ENCODE data around the gene IMMP1L. TPM values are rescaled to one million over a fixed set of nuclear protein-coding genes. Genes with fewer than 3 reads are reported as not detected.

The IMMP1L gene
- total RNA-seq, 1 experiment from 2014 or later, result 38.5 TPM

DNA sequence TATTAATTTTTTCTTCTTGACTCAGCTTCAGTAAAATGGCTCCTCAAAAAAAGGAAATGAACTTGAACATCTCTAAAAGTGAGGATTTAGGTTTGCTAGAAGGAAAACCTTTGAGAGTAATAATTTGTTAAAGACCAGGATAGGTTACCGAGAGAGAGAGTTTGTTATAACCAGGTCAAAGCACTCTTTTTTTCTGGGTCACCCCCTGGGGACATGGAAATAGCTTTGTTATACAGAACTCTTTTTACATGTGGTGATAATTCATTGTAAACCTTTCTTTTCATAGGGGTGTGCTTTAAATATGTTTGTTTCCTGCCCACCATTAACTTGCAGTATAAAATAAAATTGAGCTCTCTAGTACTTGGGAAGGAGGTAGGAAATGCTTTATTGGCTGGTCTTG lies 92.1 kb downstream of the IMMP1L start:
- no peak overlapping the region for H2AFZ ChIP-seq (ENCODE audit: low read depth, low read length, poor library complexity, severe bottlenecking)
- ATAC-seq, result no peak
- H3K4me2 ChIP-seq (ENCODE audit: low read length), result no peak overlapping the region
- no peaks in the 10 kb centered on the region for H4K20me1 ChIP-seq (ENCODE audit: insufficient read depth)
- TF ChIP-seq SIN3A (IDR thresholded peaks at IDR 0.05; ENCODE audit: low read depth) (no peak), EGR1 (IDR thresholded peaks at IDR 0.05; ENCODE audit: low read depth) (no peak), YY1 (IDR thresholded peaks at IDR 0.05; ENCODE audit: extremely low read depth, insufficient replicate concordance, low read depth, low read length) (no peak), RAD21 (IDR thresholded peaks at IDR 0.05; ENCODE audit: low read depth) (no peak), CEBPB (IDR thresholded peaks at IDR 0.05; ENCODE audit: low read depth) (no peak), TCF7L2 (IDR thresholded peaks at IDR 0.05; ENCODE audit: borderline replicate concordance, extremely low read depth, insufficient read depth, insufficient read length) (no peak), ZFX (IDR thresholded peaks at IDR 0.05) (no peak)
- no peak overlapping the region for H3K9ac ChIP-seq (ENCODE audit: low read length)
- ChIA-PET CTCF (interaction anchor here (0.6 kb wide), 1 partner anchor 210 kb away, joined by 3 read pairs; no protein-coding TSS in a partner anchor), RAD21 (ENCODE audit: low non-redundant PET in 1 of 2, low total read pairs in 2 of 2, uncharacterized antibody in 2 of 2, unreplicated experiment in 2 of 2) (no interaction called here), POLR2A (no interaction called here)
- no peaks in the 10 kb centered on the region for H3K36me3 ChIP-seq (ENCODE audit: control insufficient read depth in 1 of 2, insufficient read depth in 2 of 2, low read length in 2 of 2)
- no peaks in the 10 kb centered on the region for H3K4me1 ChIP-seq (ENCODE audit: control insufficient read depth in 1 of 2, insufficient read depth in 2 of 2, low read length in 2 of 2)
- H3K27me3 ChIP-seq (ENCODE audit: insufficient read depth, low read length), result no peaks in the 10 kb centered on the region
- H3K27ac ChIP-seq (ENCODE audit: low read depth, low read length), result no peak overlapping the region
- no peaks in the 10 kb centered on the region for H3K9me3 ChIP-seq (ENCODE audit: control insufficient read depth in 1 of 2, insufficient read depth in 1 of 2, low read depth in 1 of 2, low read length in 2 of 2)
- no peaks in the 10 kb centered on the region for H3K9me2 ChIP-seq (ENCODE audit: insufficient read depth)
- no peak for DNase-seq (ENCODE audit: low read depth, low spot score)
- intact Hi-C loops (cut with micrococcal nuclease), result loop anchor here (10.0 kb wide), 1 partner anchor 57 kb away; no protein-coding TSS in a partner anchor
- H3K79me2 ChIP-seq (ENCODE audit: insufficient read depth, low read length), result no peaks in the 10 kb centered on the region
- H3K4me3 ChIP-seq (replicated peaks in 1 of 2; ENCODE audit: low read depth in 1 of 2, low read length in 2 of 2), result no peak overlapping the region
- no TSS peak for BruUV-seq (replicated peaks)

DNA sequence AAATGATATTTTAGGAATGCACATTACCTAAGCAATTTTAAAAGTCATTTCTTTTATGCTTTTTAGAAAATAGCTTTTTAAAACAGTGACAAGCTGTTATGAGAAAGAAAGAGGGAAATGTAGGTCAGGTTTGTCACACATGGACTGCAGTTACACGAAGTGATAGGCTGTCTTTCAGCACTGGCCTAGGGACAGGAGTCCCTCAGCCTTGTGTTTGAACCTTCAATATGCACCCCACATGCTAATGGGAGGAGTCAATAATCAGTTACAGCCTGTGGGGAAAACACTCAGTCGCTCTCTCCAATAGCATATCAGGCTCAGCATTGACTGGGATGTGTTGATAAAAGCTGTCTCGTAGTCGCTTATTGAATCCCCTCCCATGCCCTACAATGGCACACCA lies 94.0 kb downstream of the IMMP1L start:
- intact Hi-C loops (cut with micrococcal nuclease), result loop anchor here (10.0 kb wide), 1 partner anchor 59 kb away; no protein-coding TSS in a partner anchor
- Histone ChIP-seq H3K4me3 (replicated peaks in 1 of 2; ENCODE audit: low read depth in 1 of 2, low read length in 2 of 2) (no peak overlapping the region), H3K9me3 (ENCODE audit: control insufficient read depth in 1 of 2, insufficient read depth in 1 of 2, low read depth in 1 of 2, low read length in 2 of 2) (no peaks in the 10 kb centered on the region), H3K4me1 (ENCODE audit: control insufficient read depth in 1 of 2, insufficient read depth in 2 of 2, low read length in 2 of 2) (no peaks in the 10 kb centered on the region), H3K27me3 (ENCODE audit: insufficient read depth, low read length) (no peaks in the 10 kb centered on the region), H2AFZ (ENCODE audit: low read depth, low read length, poor library complexity, severe bottlenecking) (no peak overlapping the region), H3K36me3 (ENCODE audit: control insufficient read depth in 1 of 2, insufficient read depth in 2 of 2, low read length in 2 of 2) (no peaks in the 10 kb centered on the region), H3K4me2 (ENCODE audit: low read length) (no peak overlapping the region), H3K79me2 (ENCODE audit: insufficient read depth, low read length) (no peaks in the 10 kb centered on the region), H3K9me2 (ENCODE audit: insufficient read depth) (no peaks in the 10 kb centered on the region), H3K27ac (ENCODE audit: low read depth, low read length) (no peak overlapping the region), H3K9ac (ENCODE audit: low read length) (no peak overlapping the region), H4K20me1 (ENCODE audit: insufficient read depth) (no peaks in the 10 kb centered on the region)
- TF ChIP-seq EZH2phosphoT487 (IDR thresholded peaks at IDR 0.05; ENCODE audit: borderline replicate concordance) (no peak), ZNF274 (IDR thresholded peaks at IDR 0.05; ENCODE audit: low read depth, low read length) (no peak), ZFX (IDR thresholded peaks at IDR 0.05) (no peak), YY1 (IDR thresholded peaks at IDR 0.05; ENCODE audit: extremely low read depth, insufficient replicate concordance, low read depth, low read length) (no peak), POLR2AphosphoS5 (IDR thresholded peaks at IDR 0.05; ENCODE audit: low read depth, low read length) (no peak), SRF (IDR thresholded peaks at IDR 0.05; ENCODE audit: low read depth) (no peak), SIN3A (IDR thresholded peaks at IDR 0.05; ENCODE audit: low read depth) (no peak)
- TF ChIP-seq, protein P1, sequence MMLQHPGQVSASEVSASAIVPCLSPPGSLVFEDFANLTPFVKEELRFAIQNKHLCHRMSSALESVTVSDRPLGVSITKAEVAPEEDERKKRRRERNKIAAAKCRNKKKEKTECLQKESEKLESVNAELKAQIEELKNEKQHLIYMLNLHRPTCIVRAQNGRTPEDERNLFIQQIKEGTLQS (IDR thresholded peaks at IDR 0.05), result no peak
- no TSS peak for BruUV-seq (replicated peaks)
- CTCF ChIA-PET, result no interaction called here
- ATAC-seq (no peak), DNase-seq (ENCODE audit: low read depth, low spot score) (no peak)
- POLR2A ChIA-PET, result no interaction called here
- RAD21 ChIA-PET (ENCODE audit: low non-redundant PET in 1 of 2, low total read pairs in 2 of 2, uncharacterized antibody in 2 of 2, unreplicated experiment in 2 of 2), result no interaction called here

Data from HCT116 (cell line).